Measurements from ENCODE around the gene CAGE1. TPM values are rescaled to one million over a fixed set of nuclear protein-coding genes. Genes with fewer than 3 reads are reported as not detected.
A peak's percentile ranks its signal among the peaks of the same experiment; 100 is the strongest.

The CAGE1 gene
- total RNA-seq, result not detected

DNA sequence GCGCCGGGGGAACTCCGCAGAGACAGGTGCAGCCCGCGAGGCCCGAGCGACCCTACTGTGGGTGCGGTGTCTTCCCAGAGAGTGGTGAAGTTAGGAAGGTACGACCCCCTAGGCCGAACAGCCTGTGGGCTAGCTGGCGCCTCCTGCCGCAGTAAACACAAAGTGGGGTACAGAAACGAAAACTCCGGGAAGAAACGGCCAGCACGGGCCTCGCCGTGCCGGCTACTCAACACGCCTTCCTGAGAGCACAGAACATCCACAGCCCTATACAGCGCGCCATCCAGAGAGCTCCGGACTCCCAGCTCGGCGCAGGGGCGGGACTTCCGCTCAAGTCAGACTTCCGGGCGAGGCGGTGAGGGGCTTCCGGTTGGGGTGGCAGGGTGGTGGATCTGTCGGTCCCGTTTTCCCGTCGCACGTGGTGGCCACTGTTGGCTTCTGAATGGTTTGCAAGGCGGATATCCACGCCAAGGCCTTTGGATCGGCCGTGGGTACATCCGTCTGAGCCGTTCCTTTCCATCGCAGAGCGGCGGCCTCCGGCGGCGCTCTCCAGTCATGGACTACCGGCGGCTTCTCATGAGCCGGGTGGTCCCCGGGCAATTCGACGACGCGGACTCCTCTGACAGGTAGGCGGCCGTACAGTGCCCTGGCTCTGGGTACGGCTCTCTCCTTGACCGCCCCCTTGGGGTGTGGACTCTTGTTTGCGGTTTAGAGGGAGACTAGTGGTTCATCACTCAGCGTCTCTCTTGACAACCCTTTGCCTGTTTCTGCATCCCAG lies at the start of gene CAGE1, which contains the start of gene RIOK1:
CAGE1 (minus strand) TSS at position 292 of the 775 bp plus-strand sequence. CDS start 2,569 bp downstream, outside the sequence.
RIOK1 (plus strand) TSS at position 358 of the 775 bp plus-strand sequence; CDS start at position 553, 195 bp downstream.
- H3K36me3 ChIP-seq, result peaks cover 0 to 8% of the 10 kb centered on the region in 2 donors
- peak; percentile 85 to 98 for DNase-seq (ENCODE audit: low spot score in 2 of 2)
- TF ChIP-seq, protein P1, sequence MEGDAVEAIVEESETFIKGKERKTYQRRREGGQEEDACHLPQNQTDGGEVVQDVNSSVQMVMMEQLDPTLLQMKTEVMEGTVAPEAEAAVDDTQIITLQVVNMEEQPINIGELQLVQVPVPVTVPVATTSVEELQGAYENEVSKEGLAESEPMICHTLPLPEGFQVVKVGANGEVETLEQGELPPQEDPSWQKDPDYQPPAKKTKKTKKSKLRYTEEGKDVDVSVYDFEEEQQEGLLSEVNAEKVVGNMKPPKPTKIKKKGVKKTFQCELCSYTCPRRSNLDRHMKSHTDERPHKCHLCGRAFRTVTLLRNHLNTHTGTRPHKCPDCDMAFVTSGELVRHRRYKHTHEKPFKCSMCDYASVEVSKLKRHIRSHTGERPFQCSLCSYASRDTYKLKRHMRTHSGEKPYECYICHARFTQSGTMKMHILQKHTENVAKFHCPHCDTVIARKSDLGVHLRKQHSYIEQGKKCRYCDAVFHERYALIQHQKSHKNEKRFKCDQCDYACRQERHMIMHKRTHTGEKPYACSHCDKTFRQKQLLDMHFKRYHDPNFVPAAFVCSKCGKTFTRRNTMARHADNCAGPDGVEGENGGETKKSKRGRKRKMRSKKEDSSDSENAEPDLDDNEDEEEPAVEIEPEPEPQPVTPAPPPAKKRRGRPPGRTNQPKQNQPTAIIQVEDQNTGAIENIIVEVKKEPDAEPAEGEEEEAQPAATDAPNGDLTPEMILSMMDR (IDR thresholded peaks at IDR 0.05), result peak in 1 of 3 experiments; percentile 10
- no peaks in the 10 kb centered on the region for H3K27me3 ChIP-seq
- peak within 1 kb of the TSS; percentile 91 to 92 for H3K27ac ChIP-seq
- H3K4me3 ChIP-seq, result peak within 1 kb of the TSS; percentile 87 to 88
- peaks cover 0 to 8% of the 10 kb centered on the region in 2 donors for H3K4me1 ChIP-seq
- no peaks in the 10 kb centered on the region for H3K9me3 ChIP-seq
- intact Hi-C loops (cut with DNase I), result loop anchor here (1.0 kb wide), 2 partner anchors 76 to 201 kb away; partner anchors contain the start of genes SNRNP48 and SSR1

GRCh38 chr6:7439228-7439627 lies 49.7 kb upstream of the CAGE1 start:
- Histone ChIP-seq H3K27me3 (no peaks in the 10 kb centered on the region), H3K4me1 (no peaks in the 10 kb centered on the region), H3K27ac (no peak overlapping the region), H3K4me3 (no peak overlapping the region), H3K9me3 (no peaks in the 10 kb centered on the region), H3K36me3 (no peaks in the 10 kb centered on the region)
- TF ChIP-seq, protein P1 (IDR thresholded peaks at IDR 0.05), result no peak
- DNase-seq (ENCODE audit: low spot score in 2 of 2), result no peak
- intact Hi-C loops (cut with DNase I), result no loop called here

DNA sequence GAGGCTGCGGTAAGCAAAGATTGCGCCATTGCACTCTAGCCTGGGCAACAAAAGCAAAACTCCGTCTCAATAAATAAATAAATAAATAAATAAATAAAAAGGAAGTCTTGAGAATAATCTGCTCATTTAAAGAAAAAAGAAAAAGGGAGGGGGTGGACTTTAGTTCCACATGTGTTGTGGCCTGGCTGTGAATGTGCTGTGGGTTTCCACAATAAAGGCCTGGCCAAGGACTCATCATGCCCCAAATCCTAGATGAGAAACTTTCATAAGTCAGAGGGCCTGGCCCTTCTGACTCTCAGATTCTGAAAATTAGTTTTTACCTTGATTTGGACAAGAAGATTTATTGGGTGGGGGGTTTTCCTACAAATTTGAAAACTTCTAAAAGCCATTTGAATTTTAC lies 48.5 kb upstream of the CAGE1 start:
- no peaks in the 10 kb centered on the region for H3K36me3 ChIP-seq
- intact Hi-C loops (cut with DNase I), result no loop called here
- H3K9me3 ChIP-seq, result no peaks in the 10 kb centered on the region
- no peaks in the 10 kb centered on the region for H3K4me1 ChIP-seq
- no peak overlapping the region for H3K27ac ChIP-seq
- H3K27me3 ChIP-seq, result no peaks in the 10 kb centered on the region
- TF ChIP-seq, protein P1 (IDR thresholded peaks at IDR 0.05), result no peak
- DNase-seq (ENCODE audit: low spot score in 2 of 2), result no peak
- no peak overlapping the region for H3K4me3 ChIP-seq

DNA sequence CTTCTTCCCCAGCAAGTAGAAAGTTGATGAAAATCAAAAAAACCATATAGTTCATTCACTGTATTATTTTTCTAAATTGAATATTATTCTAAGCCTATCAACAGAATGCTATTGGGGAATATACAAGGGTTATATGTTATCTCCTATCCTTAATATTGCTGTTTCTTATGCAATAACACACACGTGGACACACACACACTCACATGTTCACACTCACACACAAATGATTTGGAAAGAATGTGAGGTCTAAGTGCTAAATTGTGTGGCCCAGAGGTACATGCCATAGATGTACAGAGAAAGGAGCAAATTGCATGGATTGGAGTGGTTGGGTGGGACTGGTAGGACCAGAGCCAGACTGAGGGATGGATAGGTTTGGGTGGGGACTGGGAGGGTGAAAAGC lies 45.1 kb upstream of the CAGE1 start:
- no peak for DNase-seq (ENCODE audit: low spot score in 2 of 2)
- no peaks in the 10 kb centered on the region for H3K36me3 ChIP-seq
- H3K4me3 ChIP-seq, result no peak overlapping the region
- TF ChIP-seq, protein P1 (IDR thresholded peaks at IDR 0.05), result no peak
- H3K4me1 ChIP-seq, result no peaks in the 10 kb centered on the region
- H3K27me3 ChIP-seq, result no peaks in the 10 kb centered on the region
- H3K9me3 ChIP-seq, result no peaks in the 10 kb centered on the region
- no peak overlapping the region for H3K27ac ChIP-seq
- intact Hi-C loops (cut with DNase I), result no loop called here

GRCh38 chr6:7433121-7433617 lies 43.6 kb upstream of the CAGE1 start:
- no peak for DNase-seq (ENCODE audit: low spot score in 2 of 2)
- Histone ChIP-seq H3K27ac (no peak overlapping the region), H3K9me3 (no peaks in the 10 kb centered on the region), H3K4me3 (no peak overlapping the region), H3K27me3 (no peaks in the 10 kb centered on the region), H3K36me3 (no peaks in the 10 kb centered on the region), H3K4me1 (no peaks in the 10 kb centered on the region)
- TF ChIP-seq, protein P1 (IDR thresholded peaks at IDR 0.05), result no peak
- intact Hi-C loops (cut with DNase I), result no loop called here

Measured in ascending aorta (tissue), 2 donors.